PC-3 (cell line): ENCODE measurements around the gene LARP6. TPM values are rescaled to one million over a fixed set of nuclear protein-coding genes. Genes with fewer than 3 reads are reported as not detected.

Experiments
- ATAC-seq: fragments of 200-7000 bp; cut with Tn5 transposase; 2 replicates; pipeline ENCODE4 v1.9.1; 2020; ENCODE audit warnings: mild to moderate bottlenecking, moderate library complexity
- BruUV-seq: library from RNA; stranded (reverse); fragments of 400-500 nt; replicated peaks from 2 replicates; lab custom pipeline; 2021; lab: Mats Ljungman, UMichigan
- CTCF ChIA-PET: fragments of 300-600 bp; sonication (Branson Sonifier 250); formaldehyde crosslinking; loops from one replicate; lab custom pipeline; 2022; ENCODE audit warnings: antibody characterized with exemption; lab: Charles Lee
- POLR2A ChIA-PET: fragments of 300-600 bp; sonication (Branson Sonifier 250); formaldehyde crosslinking; loops from one replicate; lab custom pipeline; 2022; ENCODE audit warnings: antibody characterized with exemption; ENCODE audit not compliant: unreplicated experiment; lab: Charles Lee
- DNase-seq: peaks from one replicate; pipeline ENCODE4 v3.0.0-alpha.2; 2015
- H2AFZ ChIP-seq: fragments of 300-600 bp; sonication (generic); 2 replicates; pipeline ENCODE4 v1.6.0; 2016; ENCODE audit warnings: antibody characterized with exemption, low read length
- H3F3A ChIP-seq: fragments of 300-600 bp; sonication (generic); one replicate; pipeline ENCODE4 v1.6.0; 2017; ENCODE audit warnings: antibody characterized with exemption, low read length, control low read depth, mild to moderate bottlenecking; ENCODE audit not compliant: unreplicated experiment
- H3K27ac ChIP-seq: fragments of 300-600 bp; sonication (generic); 2 replicates; pipeline ENCODE4 v1.5.1; 2016; ENCODE audit warnings: mild to moderate bottlenecking, low read length
- H3K27me3 ChIP-seq: fragments of 300-600 bp; sonication (generic); 2 replicates; pipeline ENCODE4 v1.6.1; 2016; ENCODE audit warnings: low read length, mixed read lengths
- H3K36me3 ChIP-seq: fragments of 300-600 bp; sonication (generic); 2 replicates; pipeline ENCODE4 v1.6.1; 2016; ENCODE audit warnings: low read depth, mixed run types, low read length, mixed read lengths
- H3K4me1 ChIP-seq: fragments of 300-600 bp; sonication (generic); 2 replicates; pipeline ENCODE4 v1.5.1; 2016; ENCODE audit warnings: low read length; ENCODE audit not compliant: insufficient read depth
- H3K4me2 ChIP-seq: fragments of 300-600 bp; sonication (generic); 2 replicates; pipeline ENCODE4 v1.6.0; 2016; ENCODE audit warnings: low read length
- H3K4me3 ChIP-seq: fragments of 300-600 bp; sonication (generic); 2 replicates; pipeline ENCODE4 v1.5.1; 2016; ENCODE audit warnings: mild to moderate bottlenecking, low read length, mixed read lengths
- H3K79me2 ChIP-seq: fragments of 300-600 bp; sonication (generic); 2 replicates; pipeline ENCODE4 v1.6.1; 2017; ENCODE audit warnings: low read length, mixed read lengths
- H3K9ac ChIP-seq: fragments of 300-600 bp; sonication (generic); 2 replicates; pipeline ENCODE4 v1.6.0; 2016; ENCODE audit warnings: mild to moderate bottlenecking, low read length
- H3K9me2 ChIP-seq: fragments of 300-600 bp; sonication (generic); replicated peaks from 2 replicates; pipeline ENCODE4 v1.6.1; 2016; ENCODE audit warnings: mixed run types, low read length, mixed read lengths
- H3K9me3 ChIP-seq: fragments of 300-600 bp; sonication (generic); 2 replicates; pipeline ENCODE4 v1.6.1; 2016; ENCODE audit warnings: low read length, mixed read lengths
- H4K20me1 ChIP-seq: fragments of 300-600 bp; sonication (generic); 2 replicates; pipeline ENCODE4 v1.6.1; 2016; ENCODE audit warnings: low read length, mixed read lengths
- CTCF ChIP-seq: fragments of 300-600 bp; sonication (generic); conservative IDR thresholded peaks from 2 replicates; pipeline ENCODE4 v1.5.1; 2017; ENCODE audit warnings: antibody characterized with exemption, low read depth, mild to moderate bottlenecking, low read length
- EZH2 ChIP-seq: fragments of 300-600 bp; sonication (generic); IDR thresholded peaks from one replicate; pipeline ENCODE4 v1.6.1; 2017; ENCODE audit warnings: antibody characterized with exemption, mild to moderate bottlenecking, low read length; ENCODE audit not compliant: unreplicated experiment
- EZH2phosphoT487 ChIP-seq: fragments of 300-600 bp; sonication (generic); IDR thresholded peaks from 2 replicates; pipeline ENCODE4 v1.6.1; 2018; ENCODE audit warnings: mild to moderate bottlenecking, antibody characterized with exemption, low read length, borderline replicate concordance
- intact Hi-C: fragments of 100-400 bp; cut with micrococcal nuclease; formaldehyde crosslinking; loops from 2 replicates; pipeline ENCODE4 v1.9.0; 2023
- total RNA-seq: library from RNA; depleted of rRNA; stranded (reverse); fragments of >200 nt; gene quantifications from 2 replicates; pipeline ENCODE4 v1.2.3, GENCODE V29; 2014

The LARP6 gene
- total RNA-seq, 1 experiment from 2014 or later: 133 TPM

GRCh38 chr15:70857562-70858285 lies 3.8 kb upstream of the LARP6 start:
- H4K20me1 ChIP-seq: no peaks in the 10 kb centered on the region
- BruUV-seq: no TSS peak
- DNase-seq (no peak), ATAC-seq (no peak)
- no peaks in the 10 kb centered on the region for H3K36me3 ChIP-seq
- peak overlapping the region; percentile 67; the same call in 1 of the 2 replicates for H3K4me2 ChIP-seq
- TF ChIP-seq EZH2: no peak
- no peak for TF ChIP-seq CTCF
- no peak for TF ChIP-seq EZH2phosphoT487
- H3K4me3 ChIP-seq: no peak overlapping the region
- no peaks in the 10 kb centered on the region; the same call in 1 of the 2 replicates for H3K9me3 ChIP-seq
- no peak overlapping the region for H3K9ac ChIP-seq
- no peaks in the 10 kb centered on the region for H3K9me2 ChIP-seq
- CTCF ChIA-PET: interaction anchor here (2.3 kb wide), 1 partner anchor 17 kb away, joined by 10 read pairs; no protein-coding TSS in a partner anchor
- intact Hi-C loops: no loop called here
- H3K27ac ChIP-seq: peak overlapping the region; percentile 63; the same call in 1 of the 2 replicates
- peaks cover 36% of the 10 kb centered on the region for H3K4me1 ChIP-seq
- H3K27me3 ChIP-seq: no peaks in the 10 kb centered on the region
- H2AFZ ChIP-seq: no peak overlapping the region
- peaks cover 11% of the 10 kb centered on the region for H3K79me2 ChIP-seq
- peaks cover 2% of the 10 kb centered on the region for H3F3A ChIP-seq
- POLR2A ChIA-PET: no interaction called here

GRCh38 chr15:70856884-70857561 lies 3.1 kb upstream of the LARP6 start:
- Histone ChIP-seq H3K36me3 (no peaks in the 10 kb centered on the region), H3K9me2 (no peaks in the 10 kb centered on the region), H3K4me2 (peak overlapping the region; percentile 67), H3K4me1 (peaks cover 39% of the 10 kb centered on the region), H3K4me3 (peak overlapping the region; percentile 27; the same call in 1 of the 2 replicates), H3K9me3 (no peaks in the 10 kb centered on the region), H3K27me3 (no peaks in the 10 kb centered on the region), H3F3A (no peaks in the 10 kb centered on the region), H3K9ac (0 out of 2 replicates have a peak overlapping the region, but pooled peaks have one; percentile 24), H3K27ac (peak overlapping the region; percentile 66), H4K20me1 (peaks cover 2% of the 10 kb centered on the region; the same call in 1 of the 2 replicates), H2AFZ (0 out of 2 replicates have a peak overlapping the region, but pooled peaks have one; percentile 14), H3K79me2 (peaks cover 17% of the 10 kb centered on the region)
- TSS peak; percentile 52 for BruUV-seq
- CTCF ChIA-PET: interaction anchor here (2.3 kb wide), 1 partner anchor 18 kb away, joined by 10 read pairs; no protein-coding TSS in a partner anchor
- POLR2A ChIA-PET: no interaction called here
- DNase-seq (peak; percentile 94), ATAC-seq (peak; percentile 37)
- no peak for TF ChIP-seq CTCF
- no peak for TF ChIP-seq EZH2phosphoT487
- TF ChIP-seq EZH2: no peak
- intact Hi-C loops: no loop called here
